K562 (cell line): ENCODE data around the gene USP32.

Experiments used
- ATF7 ChIP-seq: fragments of 450-650 bp; IDR thresholded peaks from 2 replicates; pipeline ENCODE4 v1.7.1; 2014; ENCODE audit warnings: mild to moderate bottlenecking, moderate library complexity
- BCLAF1 ChIP-seq, 2 experiments: fragments of 450-650 bp in 1 of 2; IDR thresholded peaks; 2 replicates each; pipeline ENCODE4 v1.6.1; 2011 to 2017; ENCODE audit warnings: low read depth in 2 of 2, antibody characterized with exemption in 1 of 2, borderline replicate concordance in 1 of 2, low read length in 1 of 2, mild to moderate bottlenecking in 1 of 2, mixed read lengths in 1 of 2; ENCODE audit not compliant: control insufficient read depth in 1 of 2
- CTCF ChIP-seq, 3 experiments: IDR thresholded peaks in 2 of 3; conservative IDR thresholded peaks in 1 of 3; 2 replicates each; pipeline ENCODE4 v1.5.1; 2011 to 2012; ENCODE audit warnings: low read length in 3 of 3, mild to moderate bottlenecking in 3 of 3, control low read depth in 2 of 3, improper control_type of control experiment in 1 of 3, inconsistent platforms in 1 of 3, low read depth in 1 of 3, mixed read lengths in 1 of 3, moderate library complexity in 1 of 3; ENCODE audit not compliant: insufficient read depth in 2 of 3
- GTF2F1 ChIP-seq: IDR thresholded peaks from 2 replicates; pipeline ENCODE4 v1.6.1; 2011; ENCODE audit warnings: low read depth, low read length, improper control_type of control experiment
- IRF1 ChIP-seq: sonication (generic); formaldehyde crosslinking; IDR thresholded peaks from 2 replicates; pipeline ENCODE4 v1.8.0; 2022; ENCODE audit warnings: missing genetic modification reagents, mild to moderate bottlenecking, borderline replicate concordance
- KDM1A ChIP-seq, 2 experiments: fragments of 450-650 bp; IDR thresholded peaks; 2 replicates each; pipeline ENCODE4 v1.6.1; 2016; ENCODE audit warnings: mild to moderate bottlenecking in 2 of 2
- NFIX ChIP-seq: fragments of 250-450 bp; sonication (Bioruptor Pico); IDR thresholded peaks from 2 replicates; pipeline ENCODE4 v1.4.0; 2020; ENCODE audit warnings: low read depth, mild to moderate bottlenecking, moderate library complexity
- SAP30 ChIP-seq: fragments of 200-600 bp; sonication (generic); IDR thresholded peaks from 2 replicates; pipeline ENCODE4 v1.6.1; 2012; ENCODE audit warnings: borderline replicate concordance, low read depth, mild to moderate bottlenecking, moderate library complexity, low read length, control low read depth, inconsistent platforms; ENCODE audit not compliant: insufficient read depth, poor library complexity, severe bottlenecking
- SREBF2 ChIP-seq: sonication (generic); formaldehyde crosslinking; IDR thresholded peaks from 2 replicates; pipeline ENCODE4 v1.4.0; 2020; ENCODE audit warnings: mild to moderate bottlenecking, missing genetic modification reagents
- TARDBP ChIP-seq: fragments of 450-650 bp; IDR thresholded peaks from 2 replicates; pipeline ENCODE4 v1.6.1; 2016
- TCF3 ChIP-seq: sonication (generic); formaldehyde crosslinking; IDR thresholded peaks from 2 replicates; pipeline ENCODE4 v1.4.0; 2020; ENCODE audit warnings: mild to moderate bottlenecking, missing genetic modification reagents
- ZBTB26 ChIP-seq: fragments of 450-650 bp; formaldehyde crosslinking; IDR thresholded peaks from 2 replicates; pipeline ENCODE4 v1.4.0; 2022; ENCODE audit warnings: missing genetic modification characterization
- ZNF384 ChIP-seq: IDR thresholded peaks from 2 replicates; pipeline ENCODE4 v1.6.1; 2012; ENCODE audit warnings: low read depth, low read length, improper control_type of control experiment
- ZNF707 ChIP-seq: fragments of 250-450 bp; sonication (Bioruptor Pico); conservative IDR thresholded peaks from 2 replicates; pipeline ENCODE4 v1.8.0; 2022; ENCODE audit warnings: inconsistent platforms, mild to moderate bottlenecking, moderate library complexity

- TF ChIP-seq SREBF2 (CRISPR knock-in tag) (no peak), CTCF (IDR thresholded peaks at IDR 0.05 in 2 of 3, conservative IDR thresholded peaks at IDR 0.05 in 1 of 3; ENCODE audit: insufficient read depth in 2 of 3, low read depth in 1 of 3, low read length in 3 of 3) (no peak), TARDBP (no peak), ZNF707 (CRISPR knock-in tag) (no peak), ZNF384 (no peak), SAP30 (no peak), IRF1 (no peak), ATF7 (no peak), NFIX (no peak), GTF2F1 (no peak), ZBTB26 (no peak), BCLAF1 (IDR thresholded peaks at IDR 0.05; ENCODE audit: borderline replicate concordance in 1 of 2, control insufficient read depth in 1 of 2, low read depth in 2 of 2, low read length in 1 of 2) (no peak), KDM1A (IDR thresholded peaks at IDR 0.05) (no peak), TCF3 (no peak)
Measured at GRCh38 chr17:60171753-60172079, 220.2 kb downstream of the USP32 start.
